ENCODE data around the gene CPNE5. TPM values are rescaled to one million over a fixed set of nuclear protein-coding genes. Genes with fewer than 3 reads are reported as not detected.
A peak's percentile ranks its signal among the peaks of the same experiment; 100 is the strongest.

CPNE5 gene
- not detected for polyA plus RNA-seq (2012; ENCODE audit: insufficient read depth, insufficient read length, low read depth)

DNA sequence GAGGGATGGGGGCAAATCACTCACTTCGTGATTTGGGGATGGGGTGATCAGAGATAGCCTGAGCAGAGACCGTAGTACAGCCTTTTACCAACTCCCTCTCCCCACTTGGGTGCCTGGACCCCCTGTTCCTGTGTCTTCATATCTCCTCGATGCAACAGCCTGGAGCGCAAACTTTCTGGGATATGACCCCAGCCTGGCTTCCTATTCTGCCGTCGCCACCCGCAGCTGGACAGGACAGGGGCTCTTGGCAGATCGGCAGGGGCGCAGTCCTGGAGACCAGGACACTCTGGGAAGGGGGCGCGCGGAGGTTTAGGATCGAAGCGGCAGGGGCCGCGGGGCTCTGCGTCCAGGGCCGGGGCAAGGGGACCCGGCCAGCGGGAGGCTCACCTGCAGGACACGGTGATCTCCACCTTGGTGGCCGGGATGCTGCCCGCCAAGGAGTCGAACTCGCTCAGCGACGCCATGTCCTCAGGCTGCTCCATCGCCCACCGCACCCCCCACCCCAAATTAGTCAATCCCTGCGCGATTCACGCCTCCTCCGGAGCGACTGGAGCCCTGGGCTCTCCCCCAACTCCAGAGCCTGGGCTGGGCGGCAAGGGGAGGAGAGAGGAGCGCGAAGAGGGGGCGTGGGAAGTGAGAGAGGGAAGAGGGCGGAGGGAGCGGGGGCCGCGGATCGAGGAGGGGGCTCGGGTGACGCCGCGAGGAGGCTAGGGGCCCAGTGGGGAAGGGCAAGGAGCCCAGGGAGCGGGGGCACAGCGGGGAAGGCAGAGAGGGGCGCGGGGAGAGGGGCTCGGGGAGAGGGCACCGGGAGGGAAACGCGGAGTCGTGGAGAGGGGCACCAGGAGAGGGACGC, at the start of gene CPNE5:
Gene CPNE5 (minus strand): TSS at position 549 of the 853 bp plus-strand sequence. CDS start 67 bp downstream, at position 482.
- Histone ChIP-seq H3K36me3 (no peaks in the 10 kb centered on the region), H3K27me3 (peaks cover 5% of the 10 kb centered on the region), H3K9me3 (no peaks in the 10 kb centered on the region), H3K4me1 (peaks cover under 1% of the 10 kb centered on the region; the same call in 1 of the 2 replicates), H3K4me3 (ENCODE audit: low read depth, low read length) (peak within 1 kb of the TSS; percentile 44)
- no peak for TF ChIP-seq CTCF (IDR thresholded peaks at IDR 0.05; ENCODE audit: low read depth, low read length)
- no peak for DNase-seq

DNA sequence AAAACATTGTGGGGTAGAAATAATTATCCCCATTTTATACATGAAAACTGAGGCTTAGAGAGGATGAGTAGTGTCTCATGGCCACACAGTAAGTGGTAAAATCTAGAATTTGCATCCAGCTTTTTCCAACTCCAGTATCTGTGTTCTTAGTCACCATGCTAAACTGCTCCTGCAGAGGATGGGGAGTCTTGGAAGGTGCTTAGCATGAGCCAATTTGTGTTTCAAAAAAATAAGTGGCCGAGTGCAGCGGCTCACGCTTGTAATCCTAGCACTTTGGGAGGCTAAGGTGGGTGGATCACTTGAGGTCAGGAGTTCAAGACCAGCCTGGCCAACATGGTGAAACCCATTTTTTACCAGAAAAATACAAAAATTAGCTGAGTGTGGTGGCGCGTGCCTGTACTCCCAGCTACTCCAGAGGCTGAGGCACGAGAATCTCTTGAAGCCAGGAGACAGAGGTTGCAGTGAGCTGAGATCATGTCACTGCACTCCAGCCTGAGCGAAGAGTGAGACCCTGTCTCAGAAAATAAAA, 48.9 kb upstream of the CPNE5 start:
- no peaks in the 10 kb centered on the region for H3K9me3 ChIP-seq
- no peak for TF ChIP-seq CTCF (IDR thresholded peaks at IDR 0.05; ENCODE audit: low read depth, low read length)
- H3K4me3 ChIP-seq (ENCODE audit: low read depth, low read length) = no peak overlapping the region
- H3K4me1 ChIP-seq = peaks cover 9% of the 10 kb centered on the region
- H3K36me3 ChIP-seq = no peaks in the 10 kb centered on the region
- no peaks in the 10 kb centered on the region for H3K27me3 ChIP-seq
- no peak for DNase-seq

- DNase-seq = no peak
- TF ChIP-seq CTCF (IDR thresholded peaks at IDR 0.05; ENCODE audit: low read depth, low read length) = no peak
- H3K36me3 ChIP-seq = no peaks in the 10 kb centered on the region
- peaks cover 9% of the 10 kb centered on the region for H3K4me1 ChIP-seq
- H3K27me3 ChIP-seq = no peaks in the 10 kb centered on the region
- H3K9me3 ChIP-seq = no peaks in the 10 kb centered on the region
- H3K4me3 ChIP-seq (ENCODE audit: low read depth, low read length) = peak overlapping the region; percentile 85
Observed at GRCh38 chr6:36886950-36887618, 47.8 kb upstream of the CPNE5 start.

DNA sequence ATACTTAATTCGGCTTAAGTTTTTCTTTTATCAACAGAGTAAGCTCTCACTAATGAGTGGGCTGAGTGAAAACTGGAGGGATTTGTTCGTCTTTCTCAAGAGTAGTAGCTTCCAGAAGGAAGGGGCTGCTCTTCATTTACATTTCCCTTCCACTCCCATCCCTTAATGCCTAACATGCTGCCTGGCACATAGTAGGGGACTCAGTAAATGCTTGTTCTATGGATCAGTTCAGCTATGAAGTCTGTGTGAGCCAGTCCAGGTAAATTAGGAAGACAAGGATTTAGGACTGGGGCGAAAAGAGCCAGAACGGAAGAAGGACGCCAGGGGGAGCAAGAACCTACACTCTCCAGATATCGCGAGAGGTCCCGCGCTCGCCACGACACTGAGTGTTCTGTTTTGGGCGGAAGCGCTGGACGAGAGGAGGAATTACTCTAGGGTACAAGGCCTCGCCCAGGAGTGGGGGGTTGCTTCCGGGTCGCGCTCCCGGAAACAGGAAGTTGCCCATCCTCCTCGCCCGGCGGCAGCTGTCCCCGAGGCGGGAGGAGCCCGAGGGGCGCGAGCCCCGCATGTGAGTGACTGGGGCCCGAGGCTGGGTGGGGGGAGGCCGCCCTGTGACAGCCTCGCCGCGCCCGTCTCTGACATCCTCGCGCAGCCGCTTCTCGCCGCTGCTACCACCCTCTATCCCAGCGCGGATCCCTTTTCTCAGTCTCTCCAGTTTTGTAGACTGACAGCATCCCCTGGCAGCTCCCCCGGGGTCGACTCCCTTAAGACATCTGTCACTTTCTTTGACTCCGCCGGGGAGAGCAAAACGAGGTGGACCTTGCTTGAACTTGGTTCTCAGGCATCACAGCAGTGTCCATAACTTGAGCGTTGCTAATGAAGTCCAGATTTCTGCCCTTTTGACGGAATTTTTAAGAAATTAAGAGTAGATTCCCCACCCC, 46.5 kb upstream of the CPNE5 start, which contains the start of gene C6orf89:
Gene C6orf89 (plus strand): TSS at position 492 of the 941 bp plus-strand sequence. CDS start 13,493 bp downstream, outside the sequence.
- Histone ChIP-seq H3K27me3 (no peaks in the 10 kb centered on the region), H3K4me3 (ENCODE audit: low read depth, low read length) (peak within 1 kb of the TSS; percentile 85), H3K9me3 (no peaks in the 10 kb centered on the region), H3K36me3 (no peaks in the 10 kb centered on the region), H3K4me1 (peaks cover 9% of the 10 kb centered on the region)
- TF ChIP-seq CTCF (IDR thresholded peaks at IDR 0.05; ENCODE audit: low read depth, low read length) = peak; percentile 89
- DNase-seq = peak; percentile 98

- Histone ChIP-seq H3K4me1 (peaks cover 9% of the 10 kb centered on the region), H3K9me3 (no peaks in the 10 kb centered on the region), H3K4me3 (ENCODE audit: low read depth, low read length) (no peak overlapping the region), H3K36me3 (no peaks in the 10 kb centered on the region), H3K27me3 (no peaks in the 10 kb centered on the region)
- TF ChIP-seq CTCF (IDR thresholded peaks at IDR 0.05; ENCODE audit: low read depth, low read length) = no peak
- DNase-seq = no peak
Observed at GRCh38 chr6:36884610-36885009, 45.4 kb upstream of the CPNE5 start.
